ENCODE results near the gene OR5K2.

The OR5K2 gene

GRCh38 chr3:98525494-98525893 lies 28.0 kb downstream of the OR5K2 start:
- DNase-seq: no peak

- no peak for DNase-seq
Observed at GRCh38 chr3:98528474-98529346, 31.2 kb downstream of the OR5K2 start.

- DNase-seq: no peak
Observed at GRCh38 chr3:98529856-98530459, 32.5 kb downstream of the OR5K2 start.

- DNase-seq: no peak
Observed at GRCh38 chr3:98530676-98531075, 33.2 kb downstream of the OR5K2 start.

GRCh38 chr3:98531622-98532274 lies 34.3 kb downstream of the OR5K2 start, which contains the start of gene GPR15:
TSS of gene GPR15 (plus strand) at chr3:98531978. CDS start at chr3:98532034, 56 bp downstream.
- no peak for DNase-seq

GRCh38 chr3:98532275-98532637 lies 34.8 kb downstream of the OR5K2 start:
- DNase-seq: no peak

GRCh38 chr3:98532709-98533571 lies 35.5 kb downstream of the OR5K2 start:
- no peak for DNase-seq

- no peak for DNase-seq
Observed at GRCh38 chr3:98534168-98534567, 36.7 kb downstream of the OR5K2 start.

GRCh38 chr3:98534734-98535133 lies 37.3 kb downstream of the OR5K2 start:
- DNase-seq: no peak

GRCh38 chr3:98536456-98537017 lies 39.1 kb downstream of the OR5K2 start:
- DNase-seq: no peak

GRCh38 chr3:98540346-98540745 lies 42.9 kb downstream of the OR5K2 start:
- no peak for DNase-seq

- DNase-seq: no peak
Observed at GRCh38 chr3:98541695-98542094, 44.2 kb downstream of the OR5K2 start.

GRCh38 chr3:98542623-98543022 lies 45.1 kb downstream of the OR5K2 start:
- DNase-seq: no peak

- no peak for DNase-seq
Observed at GRCh38 chr3:98545940-98546339, 48.5 kb downstream of the OR5K2 start.

Measured in HCEC 1CT (cell line).